ENCODE results near the gene SLIT1.

Gene SLIT1

GRCh38 chr10:96999987-97000386 is 185.8 kb downstream of the SLIT1 start:
- DNase-seq (ENCODE audit: low read depth): no peak
- H3K4me3 ChIP-seq (ENCODE audit: low read depth, low read length): no peak overlapping the region
- TF ChIP-seq CTCF (IDR thresholded peaks at IDR 0.05; ENCODE audit: insufficient read depth, low read depth, low read length, missing control alignments): no peak

- no peak for TF ChIP-seq CTCF (IDR thresholded peaks at IDR 0.05; ENCODE audit: insufficient read depth, low read depth, low read length, missing control alignments)
- H3K4me3 ChIP-seq (ENCODE audit: low read depth, low read length): no peak overlapping the region
- DNase-seq (ENCODE audit: low read depth): no peak
Observed at GRCh38 chr10:96999337-96999736, 186.4 kb downstream of the SLIT1 start.

- H3K4me3 ChIP-seq (ENCODE audit: low read depth, low read length): no peak overlapping the region
- DNase-seq (ENCODE audit: low read depth): no peak
- no peak for TF ChIP-seq CTCF (IDR thresholded peaks at IDR 0.05; ENCODE audit: insufficient read depth, low read depth, low read length, missing control alignments)
Observed at GRCh38 chr10:96998329-96998888, 187.3 kb downstream of the SLIT1 start.

GRCh38 chr10:96996275-96996965 is 189.3 kb downstream of the SLIT1 start:
- no peak for DNase-seq (ENCODE audit: low read depth)
- H3K4me3 ChIP-seq (ENCODE audit: low read depth, low read length): no peak overlapping the region
- no peak for TF ChIP-seq CTCF (IDR thresholded peaks at IDR 0.05; ENCODE audit: insufficient read depth, low read depth, low read length, missing control alignments)

GRCh38 chr10:96995851-96996250 is 189.9 kb downstream of the SLIT1 start:
- no peak for TF ChIP-seq CTCF (IDR thresholded peaks at IDR 0.05; ENCODE audit: insufficient read depth, low read depth, low read length, missing control alignments)
- DNase-seq (ENCODE audit: low read depth): no peak
- H3K4me3 ChIP-seq (ENCODE audit: low read depth, low read length): no peak overlapping the region

GRCh38 chr10:96992721-96993120 is 193.0 kb downstream of the SLIT1 start:
- TF ChIP-seq CTCF (IDR thresholded peaks at IDR 0.05; ENCODE audit: insufficient read depth, low read depth, low read length, missing control alignments): no peak
- DNase-seq (ENCODE audit: low read depth): peak; percentile 64

More at GRCh38 chr10:96992721-96993120, 193.0 kb downstream of the SLIT1 start:
- H3K4me3 ChIP-seq (ENCODE audit: low read depth, low read length): no peak overlapping the region

Measured in GM12865 (cell line).